ENCODE results near the gene RASL11B.

The RASL11B gene

GRCh38 chr4:52873861-52874343 is 11.8 kb downstream of the RASL11B start:
- no peak for DNase-seq (ENCODE audit: low spot score)

- DNase-seq (ENCODE audit: low spot score), result no peak
Measured at GRCh38 chr4:52874948-52875347, 12.8 kb downstream of the RASL11B start.

GRCh38 chr4:52876069-52876468 is 14.0 kb downstream of the RASL11B start:
- no peak for DNase-seq (ENCODE audit: low spot score)

- no peak for DNase-seq (ENCODE audit: low spot score)
Measured at GRCh38 chr4:52877036-52877435, 14.9 kb downstream of the RASL11B start.

- no peak for DNase-seq (ENCODE audit: low spot score)
Measured at GRCh38 chr4:52877694-52878093, 15.6 kb downstream of the RASL11B start.

GRCh38 chr4:52879471-52879870 is 17.4 kb downstream of the RASL11B start:
- DNase-seq (ENCODE audit: low spot score), result no peak

- no peak for DNase-seq (ENCODE audit: low spot score)
Measured at GRCh38 chr4:52880994-52881393, 18.9 kb downstream of the RASL11B start.

GRCh38 chr4:52883183-52883621 is 21.1 kb downstream of the RASL11B start:
- no peak for DNase-seq (ENCODE audit: low spot score)

GRCh38 chr4:52883707-52884669 is 21.9 kb downstream of the RASL11B start:
- DNase-seq (ENCODE audit: low spot score), result no peak

- DNase-seq (ENCODE audit: low spot score), result no peak
Measured at GRCh38 chr4:52884994-52885393, 22.9 kb downstream of the RASL11B start.

GRCh38 chr4:52889354-52889753 is 27.2 kb downstream of the RASL11B start:
- no peak for DNase-seq (ENCODE audit: low spot score)

GRCh38 chr4:52889778-52890520 is 27.8 kb downstream of the RASL11B start:
- DNase-seq (ENCODE audit: low spot score), result no peak

GRCh38 chr4:52890521-52890791 is 28.3 kb downstream of the RASL11B start:
- no peak for DNase-seq (ENCODE audit: low spot score)

- DNase-seq (ENCODE audit: low spot score), result no peak
Measured at GRCh38 chr4:52891743-52892142, 29.6 kb downstream of the RASL11B start.

- DNase-seq (ENCODE audit: low spot score), result no peak
Measured at GRCh38 chr4:52892880-52893279, 30.8 kb downstream of the RASL11B start.

GRCh38 chr4:52894443-52894842 is 32.3 kb downstream of the RASL11B start:
- DNase-seq (ENCODE audit: low spot score), result no peak

GRCh38 chr4:52903273-52903672 is 41.2 kb downstream of the RASL11B start:
- DNase-seq (ENCODE audit: low spot score), result no peak

GRCh38 chr4:52904421-52904820 is 42.3 kb downstream of the RASL11B start:
- peak; percentile 31 for DNase-seq (ENCODE audit: low spot score)

GRCh38 chr4:52907510-52907909 is 45.4 kb downstream of the RASL11B start:
- DNase-seq (ENCODE audit: low spot score), result no peak

GRCh38 chr4:52910115-52910514 is 48.0 kb downstream of the RASL11B start:
- no peak for DNase-seq (ENCODE audit: low spot score)

- DNase-seq (ENCODE audit: low spot score), result peak; percentile 71
Measured at GRCh38 chr4:52911684-52912294, 49.7 kb downstream of the RASL11B start.

- DNase-seq (ENCODE audit: low spot score), result peak; percentile 30
Measured at GRCh38 chr4:52912608-52913007, 50.5 kb downstream of the RASL11B start.

Data from AG20443 (cell line).